ENCODE measurements around the gene TLL1.

- TF ChIP-seq REST (IDR thresholded peaks at IDR 0.05; ENCODE audit: low read depth) = no peak
- TF ChIP-seq NFIC (IDR thresholded peaks at IDR 0.05) = no peak
- TF ChIP-seq CEBPB (IDR thresholded peaks at IDR 0.05) = no peak
- TF ChIP-seq TAF1 (IDR thresholded peaks at IDR 0.05; ENCODE audit: low read depth) = no peak
- no peak for TF ChIP-seq YY1 (IDR thresholded peaks at IDR 0.05; ENCODE audit: low read depth)
- no peak for TF ChIP-seq MAX (IDR thresholded peaks at IDR 0.05)
- no peak for TF ChIP-seq EP300 (IDR thresholded peaks at IDR 0.05; ENCODE audit: borderline replicate concordance)
- TF ChIP-seq USF1 (IDR thresholded peaks at IDR 0.05) = no peak
- TF ChIP-seq EGR1 (IDR thresholded peaks at IDR 0.05) = no peak
- no peak for TF ChIP-seq FOXM1 (IDR thresholded peaks at IDR 0.05; ENCODE audit: borderline replicate concordance, low read depth)
- TF ChIP-seq RAD21 (IDR thresholded peaks at IDR 0.05; ENCODE audit: low read depth) = no peak
- TF ChIP-seq CREB1 (IDR thresholded peaks at IDR 0.05; ENCODE audit: low read depth) = no peak
These were observed 214.5 kb downstream of the TLL1 start for GRCh38 chr4:166087569-166087968.
